LoVo (cell line): ENCODE results near the gene NOP9.

Experiments used
- DNase-seq: peaks from one replicate; pipeline ENCODE4 v3.0.0-alpha.2; 2016; ENCODE audit warnings: low spot score

NOP9 gene

DNA sequence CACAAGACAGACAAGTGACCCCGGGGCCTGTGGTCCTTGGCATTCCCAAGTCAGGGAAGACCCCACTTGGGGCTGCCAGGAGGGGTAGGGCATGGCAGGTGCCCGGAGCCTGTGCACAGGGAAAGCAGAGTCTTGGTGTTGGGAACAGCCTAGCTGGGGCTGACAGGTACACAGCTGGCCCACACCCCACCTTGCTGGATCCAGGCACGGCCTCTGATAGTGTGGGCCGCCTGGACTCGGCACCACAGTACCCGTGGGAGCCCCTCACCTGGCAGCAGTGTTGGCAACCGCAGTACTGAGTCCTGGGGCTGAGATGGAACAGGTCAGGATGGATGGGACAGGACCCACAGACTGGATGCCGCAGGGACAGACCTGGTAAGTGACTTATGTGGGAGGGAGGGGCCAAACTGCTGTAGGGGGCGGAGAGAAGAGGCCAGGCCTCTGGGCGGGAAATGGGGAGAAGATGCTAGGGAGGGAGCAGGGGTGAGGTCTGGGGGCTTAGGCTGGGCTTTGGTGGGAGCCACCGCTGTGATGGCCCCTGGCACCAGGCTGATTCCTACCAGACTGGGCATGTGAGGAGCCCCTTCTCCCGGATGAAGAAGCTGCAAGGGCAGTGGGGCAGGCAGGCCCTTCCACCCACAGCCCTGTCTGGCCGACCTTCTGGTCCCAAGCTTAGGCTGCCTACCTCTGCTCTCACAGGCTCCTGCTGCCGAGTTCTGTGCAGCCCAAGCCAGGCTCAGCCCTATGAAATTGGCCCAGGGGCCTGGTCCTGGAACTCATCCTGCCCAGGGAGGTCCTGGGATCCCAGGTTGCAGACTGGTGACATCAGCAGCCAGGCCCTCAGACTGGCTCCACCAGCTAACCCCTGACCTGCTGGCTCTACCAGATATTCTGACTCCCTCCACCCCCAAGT, 36.6 kb upstream of the NOP9 start, which contains the start of gene TGM1:
TGM1 (minus strand) TSS at position 357 of the 913 bp plus-strand sequence. CDS start 825 bp downstream, outside the sequence.
- no peak for DNase-seq

DNA sequence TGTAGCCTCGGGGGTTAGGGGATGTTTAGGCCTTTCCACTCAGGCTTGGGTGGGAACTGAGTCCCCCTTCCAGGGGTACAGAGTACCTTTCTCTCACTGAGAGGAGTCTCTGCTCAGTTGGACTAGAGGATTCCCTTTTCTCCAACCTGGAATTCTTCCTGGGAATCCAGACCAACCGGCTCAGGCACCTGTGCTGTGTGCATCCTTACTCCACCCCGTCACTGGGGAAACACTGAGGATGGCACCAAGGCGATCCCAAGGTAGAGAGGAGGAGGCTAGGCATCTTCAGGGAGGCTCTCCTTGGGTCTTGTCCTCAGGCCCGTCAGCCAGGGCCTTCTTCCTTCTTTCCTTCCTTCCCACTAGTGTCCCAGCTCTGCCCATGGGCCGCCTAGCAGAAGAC, 35.8 kb upstream of the NOP9 start:
- no peak for DNase-seq

DNA sequence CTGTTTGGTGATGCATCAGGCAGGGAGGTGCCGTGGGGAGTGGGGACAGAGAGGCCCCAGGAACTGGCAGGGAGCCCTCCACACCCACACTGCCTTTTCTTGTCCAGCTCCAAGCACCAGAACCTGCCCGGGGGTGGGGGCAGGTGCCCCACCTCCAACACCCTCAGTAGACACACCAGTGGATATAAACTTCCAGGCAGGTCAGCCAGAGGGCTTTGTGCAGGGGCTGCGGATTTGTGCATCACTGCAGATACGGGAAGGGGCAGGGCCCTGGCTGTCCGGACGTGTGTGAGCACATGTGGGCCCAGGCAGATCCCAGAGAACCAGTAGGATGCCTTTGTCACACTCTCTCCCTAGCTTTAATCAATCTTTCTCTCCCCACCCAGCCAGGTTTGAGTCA, 35.4 kb upstream of the NOP9 start:
- no peak for DNase-seq

DNA sequence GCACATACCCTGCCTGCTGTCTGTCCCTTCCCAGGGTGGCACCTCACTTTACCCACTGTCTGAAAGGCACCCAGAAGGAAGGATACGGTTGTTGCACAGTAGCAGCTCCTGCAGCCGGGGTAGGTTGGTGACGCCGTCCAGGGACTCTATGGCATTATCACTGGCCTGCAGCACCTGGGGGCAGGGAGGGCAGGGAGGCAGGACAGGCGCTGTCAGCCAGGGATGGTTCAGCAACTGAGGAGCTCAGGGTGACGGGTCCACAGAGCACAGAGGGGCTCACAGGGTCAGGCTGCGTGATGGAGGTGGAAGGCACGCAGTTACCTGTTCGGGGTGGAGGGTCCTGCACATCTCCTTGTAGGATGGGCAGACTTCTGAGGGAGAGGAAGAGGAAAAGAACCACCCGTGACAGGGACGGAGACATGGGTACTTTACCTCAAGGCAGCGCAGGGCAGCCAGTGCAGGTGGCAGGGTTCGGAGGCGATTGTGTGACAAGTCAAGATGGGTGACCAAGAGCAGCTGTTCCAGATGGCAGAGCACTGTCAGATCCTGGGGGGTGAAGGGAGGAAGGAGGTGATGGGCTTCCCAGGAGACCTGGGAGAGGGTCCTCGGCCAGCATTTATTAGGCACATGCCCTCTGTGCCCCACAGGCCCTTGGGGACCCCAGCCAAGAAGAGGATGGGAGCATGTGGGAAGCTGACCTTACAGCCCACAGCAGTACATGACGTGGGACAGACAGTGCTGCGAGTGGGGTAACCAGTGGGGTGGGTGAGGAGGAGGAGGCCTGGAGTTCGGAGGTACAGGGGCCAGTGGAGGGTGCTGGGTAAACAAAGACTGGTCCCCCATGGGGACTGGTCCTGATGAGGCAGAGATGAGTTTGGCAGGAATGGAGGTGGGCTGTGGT, 33.1 kb upstream of the NOP9 start:
- no peak for DNase-seq

DNA sequence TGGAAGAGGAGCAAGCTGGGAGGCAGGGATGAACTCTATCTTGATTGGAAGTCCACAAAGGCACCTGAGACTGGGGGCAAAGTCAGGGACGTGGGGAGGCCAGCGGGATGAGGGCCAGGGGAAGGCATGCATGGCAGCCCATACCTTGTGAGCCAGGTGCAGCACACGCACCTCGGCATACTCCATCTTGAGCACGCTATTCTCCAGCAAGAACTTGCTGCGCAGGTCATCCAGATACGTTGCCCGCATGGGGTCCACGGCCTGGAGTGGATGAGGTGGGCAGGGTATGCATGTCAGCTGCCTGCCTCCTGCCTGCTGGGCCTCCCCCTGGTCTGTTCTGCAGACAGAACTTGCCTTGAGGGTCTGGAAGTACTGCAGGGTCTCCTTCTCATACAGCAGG, 32.1 kb upstream of the NOP9 start:
- DNase-seq, result no peak

DNA sequence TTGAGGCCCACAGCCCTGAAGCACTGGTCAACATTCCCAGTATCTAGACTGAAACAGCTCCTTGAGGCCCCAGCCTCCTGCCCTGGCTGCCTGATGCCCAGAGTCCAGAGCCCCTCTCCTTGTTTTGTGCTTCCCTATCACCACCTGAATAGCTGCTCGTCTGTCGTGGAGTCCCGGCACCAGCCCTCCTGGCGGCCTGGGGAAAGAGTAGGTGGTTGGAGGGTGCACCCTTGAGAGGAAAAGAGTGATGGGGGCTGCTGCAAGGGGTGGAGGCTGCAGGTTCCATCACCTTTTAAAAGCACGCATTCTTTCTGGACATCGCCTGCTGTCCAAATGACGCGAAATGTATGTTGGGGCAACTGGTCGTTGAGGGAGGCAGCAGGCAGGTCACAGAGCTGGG, 31.4 kb upstream of the NOP9 start:
- no peak for DNase-seq

DNA sequence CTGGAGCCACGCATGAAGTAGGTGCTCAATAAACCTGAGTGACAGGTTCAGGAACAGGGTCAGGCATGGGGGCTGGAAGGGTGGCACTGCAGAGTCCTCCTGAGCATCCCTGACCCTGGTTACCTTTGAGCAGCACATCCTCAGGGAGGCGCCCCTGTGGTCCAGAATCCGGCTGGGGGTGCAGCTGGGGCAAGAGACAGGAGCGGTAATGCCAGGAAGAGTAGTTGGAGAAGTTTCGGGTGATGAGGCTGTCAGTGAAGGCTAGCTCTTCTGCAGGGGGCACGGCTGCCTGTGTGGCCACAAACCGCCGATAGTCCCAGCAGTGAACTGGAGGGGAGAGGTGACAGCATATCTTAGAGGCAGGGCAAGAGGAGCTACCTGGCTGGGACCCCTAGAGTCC, 30.3 kb upstream of the NOP9 start:
- DNase-seq, result no peak

DNA sequence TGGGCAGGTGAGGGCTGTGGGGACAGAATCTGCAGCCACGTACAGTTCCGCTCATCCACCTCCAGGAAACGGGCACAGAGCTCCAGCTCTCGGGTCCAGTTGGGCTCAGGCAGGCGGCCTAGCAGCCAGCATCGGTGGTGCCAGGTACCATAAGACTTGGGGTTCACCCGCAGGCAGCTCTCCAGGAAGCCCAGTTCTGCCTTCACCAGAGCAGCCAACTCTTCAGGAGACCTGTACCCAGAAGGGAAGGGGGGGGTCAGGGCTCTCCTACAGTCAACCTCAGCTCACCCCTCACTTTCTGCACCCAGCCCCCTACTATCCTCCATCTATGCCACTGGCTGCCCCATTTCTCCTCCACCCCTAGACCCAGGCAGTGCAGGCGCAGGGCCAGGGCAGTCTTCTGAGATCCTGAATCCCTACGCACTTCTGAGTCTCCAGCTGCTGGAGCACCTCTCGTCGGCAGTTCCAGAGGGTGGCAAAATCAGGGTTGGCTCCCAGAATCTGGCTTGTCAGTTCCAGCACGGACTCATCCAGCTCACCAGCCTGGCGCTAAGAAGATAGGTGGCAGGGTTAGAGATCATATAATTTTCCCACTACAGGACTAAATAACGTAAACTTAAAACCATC, 29.6 kb upstream of the NOP9 start:
- no peak for DNase-seq

DNA sequence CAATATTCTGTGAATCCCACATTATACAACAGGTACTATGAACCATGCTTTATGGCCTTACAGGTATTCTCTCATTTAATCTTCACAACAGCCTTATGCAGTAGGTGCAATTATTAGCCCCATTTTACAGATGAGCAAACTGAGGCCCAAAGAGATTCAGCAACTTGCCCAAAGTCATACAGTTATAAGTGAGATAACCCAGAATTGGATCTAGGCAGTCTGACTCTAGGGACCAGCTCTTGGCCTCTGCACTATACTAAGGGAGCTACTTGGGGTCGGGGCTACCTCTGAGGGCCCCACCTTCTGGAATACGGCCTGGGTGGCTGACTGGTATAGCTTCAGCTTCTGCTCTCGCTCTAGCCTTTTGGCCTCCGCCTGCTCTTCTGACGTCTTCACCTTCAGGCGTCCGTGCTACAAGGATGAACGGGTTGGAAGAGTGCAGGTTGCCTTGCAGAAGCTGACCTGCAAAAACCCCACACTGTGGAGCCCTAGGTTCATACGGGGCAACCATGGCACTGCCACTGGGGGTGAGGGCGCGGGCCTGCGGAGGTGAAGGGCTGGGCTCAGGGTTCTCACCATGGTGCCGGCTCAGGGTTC, 29.0 kb upstream of the NOP9 start:
- DNase-seq, result no peak

DNA sequence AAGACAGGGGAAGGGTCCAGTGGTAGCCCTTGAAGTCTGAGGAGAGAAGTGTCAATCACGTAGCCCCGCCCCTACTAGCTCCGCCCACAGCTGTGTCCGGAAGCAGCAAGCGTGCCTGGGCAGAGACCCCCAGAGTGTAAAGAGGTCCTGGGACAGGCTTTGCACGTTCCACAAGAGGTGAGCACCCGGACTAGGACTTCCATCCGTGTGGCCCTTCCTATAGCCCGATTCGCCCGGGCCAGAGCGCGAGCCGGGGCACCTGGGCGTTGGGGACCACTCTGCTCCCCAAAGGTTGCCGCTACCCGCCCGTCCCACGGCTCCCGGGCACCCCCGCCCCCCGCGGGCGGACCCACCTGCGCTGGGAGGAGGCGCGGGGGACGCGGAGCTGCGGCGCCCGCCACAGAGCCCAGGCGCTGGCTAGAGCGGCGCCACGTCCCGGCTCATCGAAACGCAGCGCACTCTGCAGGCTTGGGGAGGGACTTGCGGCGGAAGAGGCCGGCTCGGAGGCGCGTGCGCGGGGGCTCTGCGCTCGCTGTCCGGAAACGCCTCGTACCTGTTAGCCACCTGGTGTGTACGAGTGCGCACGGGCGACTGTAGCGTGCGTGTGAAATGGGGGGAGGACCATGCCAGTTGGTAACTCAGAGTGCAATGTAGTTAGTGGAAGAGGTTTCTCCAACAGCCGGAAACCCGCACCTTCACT, 28.4 kb upstream of the NOP9 start, which contains the start of gene RABGGTA:
RABGGTA (minus strand) TSS at position 464 of the 700 bp plus-strand sequence. CDS start 482 bp downstream, outside the sequence.
- peak; percentile 94 for DNase-seq

DNA sequence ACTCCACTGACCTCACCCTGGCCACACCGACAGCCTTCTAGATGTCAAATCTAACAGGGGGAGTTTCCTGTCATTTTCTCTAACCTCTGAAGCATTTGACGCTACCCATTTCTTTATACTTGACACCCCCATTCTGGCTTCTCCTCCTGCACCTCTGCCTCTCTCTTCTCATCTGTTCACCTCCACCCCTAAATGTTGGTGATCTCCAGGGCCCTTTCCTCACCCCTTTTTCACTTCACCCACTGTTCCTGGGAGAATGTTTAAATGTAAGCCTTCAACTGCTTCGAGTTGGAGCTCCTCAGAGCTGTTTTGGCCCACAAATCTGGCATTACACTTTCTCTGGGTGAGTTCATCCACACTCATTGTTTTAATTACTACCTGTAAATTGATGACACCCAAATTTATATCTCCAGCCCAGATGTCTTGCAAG, 27.8 kb upstream of the NOP9 start:
- DNase-seq, result no peak

DNA sequence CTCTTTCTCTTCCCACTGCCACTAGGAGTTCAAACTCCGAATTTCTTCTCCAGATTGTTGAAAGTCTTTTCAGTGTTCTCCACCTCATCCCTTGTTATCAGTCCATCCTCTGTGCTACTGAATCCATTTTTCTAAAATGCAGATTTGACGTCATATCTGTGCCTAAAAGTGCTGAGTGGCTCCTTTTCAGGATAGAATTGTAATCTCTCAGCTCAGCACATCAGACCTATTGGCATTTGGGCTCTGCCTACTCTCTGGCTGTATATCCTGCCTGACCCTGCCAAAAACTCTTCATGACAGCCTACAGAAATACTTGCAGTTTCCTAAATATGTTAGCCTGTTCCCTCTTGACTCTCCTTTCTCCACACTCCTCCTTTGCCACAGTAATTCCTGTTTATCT, 27.2 kb upstream of the NOP9 start:
- DNase-seq, result no peak

DNA sequence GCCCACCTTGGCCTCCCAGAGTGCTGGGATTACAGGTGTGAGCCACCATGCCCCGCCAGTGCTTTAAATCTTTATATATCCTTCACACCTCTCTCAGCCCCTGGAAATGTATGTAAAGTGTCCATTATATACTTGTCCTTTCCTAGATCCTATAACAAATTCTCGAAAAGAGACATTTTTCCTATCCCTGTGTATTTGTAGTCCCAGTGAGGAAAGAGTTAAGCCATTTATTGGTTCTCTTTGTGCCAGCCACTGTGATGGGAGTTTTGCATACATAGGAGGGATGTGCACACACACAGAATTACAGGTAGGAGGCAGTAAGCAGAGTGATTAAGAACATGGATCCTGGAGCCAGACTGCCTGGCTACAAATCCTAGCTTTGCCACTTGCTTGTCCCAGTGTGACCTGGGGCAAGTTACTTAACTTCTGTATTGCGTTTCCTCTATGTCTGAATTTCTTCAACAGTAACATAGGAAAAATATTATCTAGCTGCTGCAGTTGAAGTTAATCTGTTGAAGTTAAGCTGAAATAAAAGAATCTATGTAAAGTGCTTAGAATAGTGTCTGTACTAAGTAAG, 26.1 kb upstream of the NOP9 start:
- no peak for DNase-seq

DNA sequence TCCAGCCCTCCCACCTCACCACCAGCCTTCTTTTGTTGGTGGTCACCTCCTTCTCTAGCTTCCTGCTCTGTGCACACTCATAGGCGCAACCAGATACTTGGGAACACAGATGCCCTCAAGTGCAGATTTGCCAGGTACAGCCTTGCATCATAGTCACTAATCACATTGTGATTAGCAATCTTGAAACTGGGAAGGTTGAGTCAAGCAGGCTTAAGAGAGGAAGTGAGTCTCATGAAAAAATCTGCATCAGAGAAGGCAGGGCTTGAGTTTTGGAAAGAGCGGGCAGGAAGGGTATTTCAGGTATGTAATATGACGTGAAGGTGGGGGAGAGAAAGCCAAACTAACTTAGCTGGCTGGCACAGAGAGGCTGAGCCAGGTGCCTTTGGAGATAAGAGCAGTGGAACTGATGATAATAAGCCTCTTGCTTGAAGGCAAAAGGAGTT, 25.5 kb upstream of the NOP9 start:
- DNase-seq, result no peak

DNA sequence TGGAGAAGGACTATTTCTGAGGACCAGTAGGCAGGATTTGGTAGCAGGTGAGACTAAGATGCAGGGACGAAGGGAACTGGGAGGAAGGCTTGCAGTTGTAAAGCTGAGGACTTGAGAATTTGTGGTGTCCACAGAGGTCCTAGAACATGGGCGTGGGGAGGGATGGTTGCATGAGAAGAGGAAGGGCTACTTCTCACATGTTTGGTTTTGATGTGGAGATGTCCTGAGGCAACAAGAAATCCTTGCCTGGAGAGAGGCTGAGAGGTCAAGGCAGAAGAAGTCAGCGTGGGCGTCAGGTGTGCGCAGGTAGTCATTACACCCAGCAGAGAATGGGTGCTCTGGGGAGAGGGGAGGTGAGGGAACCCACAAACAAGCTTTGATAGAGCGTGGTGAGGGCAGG, 22.6 kb upstream of the NOP9 start:
- DNase-seq, result no peak

DNA sequence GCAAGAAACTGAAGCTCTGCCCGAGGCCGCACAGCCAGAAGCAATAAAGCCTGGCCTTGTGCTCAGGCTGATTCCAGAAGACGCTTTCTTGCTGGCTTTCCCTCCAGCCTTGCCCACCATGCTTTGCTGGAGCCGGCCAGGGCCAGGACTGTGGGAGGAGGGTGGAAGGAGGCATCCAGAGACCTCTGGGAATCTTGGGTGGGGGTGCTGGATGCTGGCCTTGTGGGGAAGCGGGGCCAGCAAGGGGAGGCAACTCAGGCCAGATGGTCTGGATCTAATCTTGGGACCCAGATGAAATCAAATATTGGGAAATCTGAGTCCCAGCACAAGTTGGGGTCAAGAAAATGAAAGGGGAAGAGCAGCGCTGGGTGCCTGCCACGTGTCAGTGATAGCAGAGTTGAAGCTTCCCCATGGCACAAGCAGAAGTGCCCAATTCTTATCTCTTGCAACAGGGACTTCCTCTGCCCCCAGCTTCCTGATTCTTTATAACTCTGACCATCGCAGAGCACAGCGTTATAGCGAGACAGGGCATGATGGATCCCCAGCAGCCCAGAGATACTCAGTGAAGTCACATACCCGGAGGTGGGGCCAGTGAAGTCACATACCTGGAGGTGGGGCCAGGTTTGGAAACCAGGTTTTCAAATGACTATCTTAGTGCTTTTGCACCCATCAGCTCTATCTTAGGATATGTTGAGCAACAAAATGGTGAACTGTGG, 21.9 kb upstream of the NOP9 start:
- DNase-seq, result no peak

DNA sequence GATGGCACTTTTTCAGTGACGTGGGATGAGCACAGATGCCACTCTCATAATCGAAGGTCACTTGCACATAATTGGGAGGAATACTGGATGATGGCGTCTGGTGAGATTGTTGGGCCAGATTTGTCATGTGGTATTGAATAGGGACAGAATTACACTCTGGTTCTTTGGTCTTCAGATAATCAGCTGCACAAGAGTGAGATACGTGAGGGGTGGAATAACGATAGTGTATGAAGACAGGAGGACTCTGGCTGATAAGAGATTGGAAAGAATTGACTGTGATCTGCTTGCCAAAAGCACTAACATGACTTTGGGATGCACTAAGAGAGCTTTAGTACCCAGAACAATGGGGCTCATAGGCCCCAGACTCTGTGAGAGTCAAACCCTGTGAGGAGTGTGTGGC, 21.2 kb upstream of the NOP9 start:
- DNase-seq, result no peak

DNA sequence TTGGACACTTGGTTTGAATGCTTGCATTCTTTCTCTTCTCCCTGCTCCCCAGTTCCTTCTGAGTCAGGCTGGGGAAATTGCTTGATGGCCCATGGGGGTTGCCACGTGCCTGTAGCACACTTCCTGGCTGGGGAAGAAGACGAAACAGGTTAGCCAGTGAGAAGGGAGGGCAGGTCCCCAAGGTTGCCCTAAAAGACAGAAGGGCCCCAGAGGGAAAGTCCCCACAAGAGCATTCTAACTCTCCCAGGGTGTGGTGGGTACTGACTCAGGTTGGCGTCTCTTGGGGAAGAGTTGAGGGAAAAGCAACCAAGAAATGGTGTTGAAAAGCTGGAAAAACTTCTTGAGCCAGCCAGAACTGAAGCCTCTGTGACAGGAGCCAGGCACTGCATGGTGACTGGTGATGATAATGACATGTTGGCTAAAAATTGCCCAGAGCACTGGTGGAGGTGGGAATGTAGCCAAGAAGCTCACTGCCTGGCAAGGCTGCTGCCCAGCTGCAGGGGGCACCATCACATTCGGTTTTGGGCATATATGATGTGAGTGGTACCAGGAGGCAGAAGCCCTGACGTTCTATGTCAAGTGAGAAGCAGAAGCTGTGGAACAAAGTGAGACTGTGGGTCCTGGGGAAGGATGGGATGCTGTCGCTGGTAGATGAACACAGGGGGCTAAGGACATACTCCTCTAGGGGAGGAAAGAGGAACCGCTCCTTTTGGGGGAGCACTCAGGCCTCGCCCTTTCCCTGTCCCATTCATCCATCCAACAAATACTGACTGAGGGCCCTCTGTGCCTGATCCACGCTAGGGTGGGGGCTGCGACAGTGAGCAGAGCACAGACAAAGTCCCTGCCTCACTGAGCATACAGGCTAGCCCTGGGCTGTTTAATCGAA, 20.1 kb upstream of the NOP9 start:
- no peak for DNase-seq

DNA sequence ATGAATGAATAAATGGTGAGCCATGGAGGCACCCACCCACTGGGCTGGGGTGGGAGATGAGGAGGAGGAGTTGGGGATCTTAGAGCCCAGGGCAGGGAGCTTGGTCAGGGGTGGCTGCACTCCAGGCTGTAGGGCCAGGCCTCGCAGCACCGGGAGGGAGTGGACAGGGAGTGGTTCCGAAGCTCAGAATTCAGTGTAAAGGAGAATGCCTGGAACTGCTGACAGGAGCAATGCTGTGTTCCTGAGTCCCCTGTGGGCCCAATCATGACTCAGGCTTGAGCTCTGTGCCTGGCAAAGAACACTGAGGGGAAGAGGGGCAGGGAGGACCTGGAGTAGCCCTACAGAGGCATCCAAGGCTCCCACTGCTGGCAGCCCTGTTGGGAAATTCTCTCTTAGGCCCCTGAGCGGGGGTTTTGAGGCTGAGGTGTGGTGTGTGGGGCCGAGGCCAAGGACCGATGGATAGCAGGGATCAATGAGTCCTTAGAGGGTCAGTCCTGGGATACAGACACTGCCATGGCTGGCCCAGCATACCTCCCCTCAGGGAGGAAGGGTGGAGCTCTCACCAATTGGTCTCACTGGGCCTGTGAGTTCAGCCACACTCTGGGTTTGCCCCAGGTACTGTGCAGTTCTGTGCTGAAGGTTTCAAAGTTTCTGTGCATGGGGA, 18.7 kb upstream of the NOP9 start:
- no peak for DNase-seq
